WERI-Rb-1 (cell line): ENCODE data around the gene GPSM3.
"Not testable (repeated sequence)": the region's sequence is repeated elsewhere in the genome, so short reads cannot be mapped to it uniquely, and the experiment has no call there.

Experiments
- DNase-seq: peaks from one replicate; pipeline ENCODE4 v3.0.0-alpha.2; 2020
- H3K27ac ChIP-seq: fragments of 250-450 bp; sonication (Bioruptor Pico); 2 replicates; pipeline ENCODE4 v1.5.1; 2020; ENCODE audit warnings: mild to moderate bottlenecking, moderate library complexity
- H3K27me3 ChIP-seq: fragments of 250-450 bp; sonication (Bioruptor Pico); 2 replicates; pipeline ENCODE4 v1.5.1; 2021; ENCODE audit warnings: mild to moderate bottlenecking, low read depth, moderate library complexity; ENCODE audit not compliant: insufficient read depth, severe bottlenecking
- H3K36me3 ChIP-seq: fragments of 250-450 bp; sonication (Bioruptor Pico); 2 replicates; pipeline ENCODE4 v1.5.1; 2020; ENCODE audit warnings: mild to moderate bottlenecking, moderate library complexity
- H3K4me3 ChIP-seq: 2 replicates; pipeline ENCODE4 v1.5.1; 2011; ENCODE audit warnings: low read depth, mild to moderate bottlenecking, control low read depth, low read length
- H3K9me3 ChIP-seq: fragments of 250-450 bp; sonication (Bioruptor Pico); 2 replicates; pipeline ENCODE4 v1.5.1; 2021; ENCODE audit warnings: mild to moderate bottlenecking, moderate library complexity; ENCODE audit not compliant: severe bottlenecking
- TF ChIP-seq, protein P1 (sequence below): IDR thresholded peaks from 2 replicates; pipeline ENCODE4 v1.5.1; 2011; ENCODE audit warnings: low read depth, mild to moderate bottlenecking, control low read depth, inconsistent platforms, low read length

The GPSM3 gene

DNA sequence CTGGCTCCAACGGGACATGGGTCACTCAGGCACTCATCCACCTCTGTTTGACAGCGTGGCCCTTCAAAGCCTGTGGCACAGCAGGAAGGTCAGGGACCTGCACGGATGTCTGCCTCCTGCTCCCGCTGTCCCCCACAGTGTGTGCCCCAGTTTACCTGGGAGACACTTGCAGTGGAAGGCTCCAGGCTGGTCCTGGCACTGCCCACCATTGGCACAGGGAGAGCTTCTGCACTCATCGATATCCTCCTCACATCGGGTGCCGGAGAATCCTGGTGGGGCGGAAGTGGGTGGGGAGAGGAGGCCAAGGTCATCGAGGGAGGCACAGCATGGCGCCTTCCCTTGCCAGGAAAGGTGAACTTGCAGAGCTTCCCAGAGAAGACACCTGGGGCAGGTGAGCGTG lies 24.6 kb upstream of the GPSM3 start:
- H3K27me3 ChIP-seq: peaks cover 28% of the 10 kb centered on the region
- TF ChIP-seq, protein P1, sequence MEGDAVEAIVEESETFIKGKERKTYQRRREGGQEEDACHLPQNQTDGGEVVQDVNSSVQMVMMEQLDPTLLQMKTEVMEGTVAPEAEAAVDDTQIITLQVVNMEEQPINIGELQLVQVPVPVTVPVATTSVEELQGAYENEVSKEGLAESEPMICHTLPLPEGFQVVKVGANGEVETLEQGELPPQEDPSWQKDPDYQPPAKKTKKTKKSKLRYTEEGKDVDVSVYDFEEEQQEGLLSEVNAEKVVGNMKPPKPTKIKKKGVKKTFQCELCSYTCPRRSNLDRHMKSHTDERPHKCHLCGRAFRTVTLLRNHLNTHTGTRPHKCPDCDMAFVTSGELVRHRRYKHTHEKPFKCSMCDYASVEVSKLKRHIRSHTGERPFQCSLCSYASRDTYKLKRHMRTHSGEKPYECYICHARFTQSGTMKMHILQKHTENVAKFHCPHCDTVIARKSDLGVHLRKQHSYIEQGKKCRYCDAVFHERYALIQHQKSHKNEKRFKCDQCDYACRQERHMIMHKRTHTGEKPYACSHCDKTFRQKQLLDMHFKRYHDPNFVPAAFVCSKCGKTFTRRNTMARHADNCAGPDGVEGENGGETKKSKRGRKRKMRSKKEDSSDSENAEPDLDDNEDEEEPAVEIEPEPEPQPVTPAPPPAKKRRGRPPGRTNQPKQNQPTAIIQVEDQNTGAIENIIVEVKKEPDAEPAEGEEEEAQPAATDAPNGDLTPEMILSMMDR: no peak
- DNase-seq: no peak

DNA sequence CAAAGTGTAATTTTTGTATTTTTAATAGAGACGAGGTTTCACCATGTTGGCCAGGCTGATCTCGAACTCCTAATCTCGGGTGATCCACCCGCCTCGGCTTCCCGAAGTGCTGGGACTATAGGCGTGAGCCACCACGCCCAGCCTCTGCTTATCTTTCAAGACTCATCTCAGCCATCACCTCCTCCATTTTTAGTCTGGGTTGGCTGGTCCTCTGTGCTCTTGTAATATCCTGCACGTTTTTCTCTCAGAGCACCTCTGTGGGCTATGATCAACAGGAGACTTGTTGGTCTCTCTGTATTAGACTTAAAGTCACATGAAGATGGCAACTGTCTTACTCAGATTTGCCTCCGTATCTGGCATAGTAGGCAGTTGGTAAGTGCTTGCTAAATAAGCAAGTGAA lies 23.8 kb upstream of the GPSM3 start:
- Histone ChIP-seq H3K4me3 (no peak overlapping the region), H3K36me3 (no peaks in the 10 kb centered on the region), H3K27me3 (peaks cover 27% of the 10 kb centered on the region), H3K27ac (no peak overlapping the region), H3K9me3 (no peaks in the 10 kb centered on the region)
- DNase-seq: no peak
- TF ChIP-seq, protein P1: no peak

More for the DNA sequence above, 24.6 kb upstream of the GPSM3 start:
- no peak overlapping the region for H3K27ac ChIP-seq
- H3K9me3 ChIP-seq: no peaks in the 10 kb centered on the region
- H3K4me3 ChIP-seq: no peak overlapping the region
- H3K36me3 ChIP-seq: no peaks in the 10 kb centered on the region

DNA sequence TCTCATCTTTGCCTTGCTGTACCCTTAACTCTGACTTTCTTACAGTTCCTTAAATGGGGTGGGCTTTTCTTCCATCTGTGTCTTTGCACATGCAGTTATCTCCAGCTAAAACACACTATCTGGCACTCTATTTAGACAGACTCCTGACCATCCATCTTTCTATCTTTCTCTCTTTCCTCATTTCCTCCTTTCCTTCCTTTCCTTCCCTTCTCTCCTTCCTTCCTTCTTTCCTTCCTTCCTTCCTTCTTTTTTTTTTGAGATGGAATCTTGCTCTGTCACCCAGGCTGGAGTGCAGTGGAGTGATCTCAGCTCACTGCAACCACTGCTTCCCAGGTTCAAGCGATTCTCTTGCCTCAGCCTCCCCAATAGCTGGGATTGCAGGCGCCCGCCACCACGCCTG lies 23.2 kb upstream of the GPSM3 start:
- Histone ChIP-seq H3K9me3 (no peaks in the 10 kb centered on the region), H3K4me3 (no peak overlapping the region), H3K36me3 (no peaks in the 10 kb centered on the region), H3K27me3 (peaks cover 22% of the 10 kb centered on the region), H3K27ac (no peak overlapping the region)
- TF ChIP-seq, protein P1: no peak
- DNase-seq: no peak

DNA sequence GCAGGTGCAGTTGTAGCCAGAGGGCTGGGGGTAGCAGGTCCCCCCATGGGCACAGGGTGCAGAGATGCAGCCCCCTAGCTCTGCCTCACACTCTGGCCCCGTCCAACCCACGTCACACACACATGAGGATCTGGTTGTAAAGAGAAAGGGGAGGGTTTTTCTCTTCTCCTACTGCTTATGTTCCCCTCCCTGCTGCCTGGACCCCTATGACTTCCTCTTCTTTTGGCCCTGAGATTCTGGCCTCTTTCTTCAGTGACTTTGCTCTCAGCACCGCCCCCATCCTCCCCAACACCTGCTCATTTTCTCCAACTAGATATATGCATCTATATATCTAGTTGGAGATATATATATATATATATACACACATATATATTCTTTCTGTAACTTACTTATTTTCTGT lies 21.7 kb upstream of the GPSM3 start:
- peaks cover 16% of the 10 kb centered on the region for H3K27me3 ChIP-seq
- DNase-seq: no peak
- H3K9me3 ChIP-seq: no peaks in the 10 kb centered on the region
- TF ChIP-seq, protein P1: no peak
- no peaks in the 10 kb centered on the region for H3K36me3 ChIP-seq
- H3K27ac ChIP-seq: no peak overlapping the region
- no peak overlapping the region for H3K4me3 ChIP-seq

DNA sequence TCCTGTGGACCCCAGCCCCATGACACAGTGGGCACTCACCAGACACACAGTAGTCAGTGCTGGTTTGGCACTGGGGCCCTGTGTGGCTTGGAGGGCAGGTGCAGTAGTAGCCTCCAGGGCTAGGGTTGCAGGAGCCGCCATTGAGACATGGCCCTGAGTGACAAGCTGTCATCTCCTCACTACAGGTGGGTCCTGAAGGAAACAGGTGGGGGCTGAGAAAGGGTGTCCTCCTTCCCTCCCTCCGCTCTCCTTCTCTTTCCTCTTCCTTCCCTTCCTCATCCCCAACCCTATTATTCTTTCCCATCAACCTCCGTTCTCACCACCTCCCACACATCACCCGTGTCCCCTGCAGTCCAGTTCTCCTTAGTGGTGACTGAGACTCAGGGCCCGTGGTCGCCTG lies 21.2 kb upstream of the GPSM3 start:
- Histone ChIP-seq H3K36me3 (no peaks in the 10 kb centered on the region), H3K27me3 (peaks cover 15% of the 10 kb centered on the region), H3K27ac (no peak overlapping the region), H3K9me3 (no peaks in the 10 kb centered on the region), H3K4me3 (no peak overlapping the region)
- no peak for DNase-seq
- TF ChIP-seq, protein P1: no peak

DNA sequence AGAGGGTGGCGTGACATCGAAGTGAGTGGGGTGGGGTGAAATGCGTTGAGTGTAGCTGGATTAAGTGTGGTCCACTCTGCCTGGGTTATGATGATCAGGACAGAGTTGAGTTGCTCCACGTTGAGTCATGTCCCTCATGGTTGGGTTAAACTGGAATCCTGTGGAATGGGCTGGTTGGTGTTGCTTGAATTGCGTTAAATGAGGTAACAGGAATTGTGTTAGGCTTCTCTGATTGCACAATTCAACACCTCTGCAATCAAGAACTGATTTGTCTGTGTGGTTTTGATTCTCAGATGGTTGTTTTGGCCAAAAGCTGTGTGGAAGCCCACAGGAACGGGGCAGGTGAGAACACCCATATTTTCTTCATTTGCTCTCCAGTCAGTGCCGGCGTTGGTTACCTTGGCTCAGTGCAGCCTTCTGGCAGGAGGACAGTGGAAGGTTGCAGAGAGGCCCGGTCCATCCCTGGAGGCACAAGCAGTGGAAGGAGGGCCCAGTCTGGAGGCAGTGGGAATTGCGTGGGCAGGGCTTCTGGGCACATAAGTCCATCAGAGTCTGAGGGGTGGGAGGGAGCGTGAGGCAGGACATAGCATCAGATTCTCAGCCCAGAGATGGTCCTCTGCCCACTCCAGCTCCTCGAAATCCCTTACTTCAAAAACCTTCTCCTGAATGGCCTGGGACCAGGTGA lies 19.8 kb upstream of the GPSM3 start:
- Histone ChIP-seq H3K27ac (no peak overlapping the region), H3K27me3 (peaks cover 10% of the 10 kb centered on the region), H3K36me3 (no peaks in the 10 kb centered on the region), H3K9me3 (no peaks in the 10 kb centered on the region), H3K4me3 (no peak overlapping the region)
- TF ChIP-seq, protein P1: no peak
- DNase-seq: no peak

DNA sequence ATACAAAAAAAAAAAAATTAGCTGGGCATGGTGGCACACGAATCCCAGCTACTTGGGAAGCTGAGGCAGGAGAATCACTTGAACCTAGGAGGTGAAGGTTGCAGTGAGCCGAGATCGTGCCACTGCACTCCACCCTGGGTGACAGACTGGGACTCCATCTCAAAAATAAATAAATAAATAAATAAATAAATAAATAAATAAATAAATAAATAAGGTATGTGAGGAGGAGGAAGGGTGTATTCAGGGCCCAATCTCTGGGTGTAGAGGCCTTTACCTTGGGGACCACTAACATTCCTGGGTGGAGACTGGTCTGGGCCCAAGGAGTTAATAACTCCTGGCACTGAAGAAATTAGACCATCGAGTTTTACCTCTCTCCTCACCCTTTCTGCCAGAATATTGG lies 19.0 kb upstream of the GPSM3 start:
- not testable (repeated sequence) for H3K36me3 ChIP-seq, H3K4me3 ChIP-seq, H3K9me3 ChIP-seq, H3K27ac ChIP-seq, DNase-seq, H3K27me3 ChIP-seq
